H1 (cell line): ENCODE data around the gene GOLIM4. TPM values are rescaled to one million over a fixed set of nuclear protein-coding genes. Genes with fewer than 3 reads are reported as not detected.

Experiments used
- CTCF ChIA-PET: fragments of 300-600 bp; sonication (Branson Sonifier 250); formaldehyde crosslinking; loops from one replicate; lab custom pipeline; 2021; ENCODE audit not compliant: partially characterized antibody; lab: Charles Lee
- POLR2A ChIA-PET: fragments of 300-600 bp; sonication (Branson Sonifier 250); formaldehyde crosslinking; loops from one replicate; lab custom pipeline; 2021; ENCODE audit warnings: inconsistent platforms; ENCODE audit not compliant: partially characterized antibody; lab: Charles Lee
- DNase-seq, 2 experiments: peaks; one replicate each; pipeline versions ENCODE4 v3.0.0 to v3.0.0-alpha.2; 2010 to 2022; ENCODE audit warnings: low spot score in 2 of 2, low read depth in 1 of 2, mixed read lengths in 1 of 2
- FAIRE-seq: peaks from 2 replicates; lab custom pipeline; 2011; peaks lifted over from hg19 to GRCh38; lab: Jason Lieb, UNC
- H2AFZ ChIP-seq: 2 replicates; pipeline ENCODE4 v1.8.1; 2012; ENCODE audit warnings: low read length, inconsistent platforms
- H2AK5ac ChIP-seq: 2 replicates; pipeline ENCODE4 v1.6.1; 2013; ENCODE audit warnings: low read depth, low read length
- H2BK120ac ChIP-seq: replicated peaks from 2 replicates; pipeline ENCODE3; 2013; ENCODE audit warnings: low read depth, low read length, inconsistent platforms
- H2BK12ac ChIP-seq: 2 replicates; pipeline ENCODE4 v1.6.1; 2013; ENCODE audit warnings: low read depth, low read length
- H2BK15ac ChIP-seq: 2 replicates; pipeline ENCODE4 v1.6.1; 2013; ENCODE audit warnings: low read length
- H2BK20ac ChIP-seq: 2 replicates; pipeline ENCODE4 v1.6.1; 2013; ENCODE audit warnings: low read length
- H2BK5ac ChIP-seq: 2 replicates; pipeline ENCODE4 v1.6.1; 2013; ENCODE audit warnings: low read depth, low read length
- H3K14ac ChIP-seq: 2 replicates; pipeline ENCODE4 v1.6.1; 2013; ENCODE audit warnings: inconsistent platforms; ENCODE audit not compliant: insufficient read length
- H3K18ac ChIP-seq: 2 replicates; pipeline ENCODE4 v1.6.1; 2013; ENCODE audit warnings: low read length; ENCODE audit errors: extremely low read depth
- H3K23ac ChIP-seq: 2 replicates; pipeline ENCODE4 v1.6.1; 2013; ENCODE audit warnings: inconsistent platforms; ENCODE audit not compliant: insufficient read length
- H3K23me2 ChIP-seq: 2 replicates; pipeline ENCODE4 v1.6.1; 2013; ENCODE audit warnings: low read depth, low read length
- H3K27ac ChIP-seq: 2 replicates; pipeline ENCODE4 v1.6.1; 2011; ENCODE audit warnings: low read depth, low read length, inconsistent platforms
- H3K27me3 ChIP-seq, 4 experiments: replicated peaks in 1 of 4; 1 replicate in 1 of 4; 2 replicates in 3 of 4; pipeline versions ENCODE4 v1.6.1 to v1.8.1; 2011 to 2013; ENCODE audit warnings: low read length in 3 of 4, mild to moderate bottlenecking in 3 of 4, inconsistent platforms in 2 of 4, mixed read lengths in 2 of 4, moderate library complexity in 1 of 4; ENCODE audit not compliant: control insufficient read depth in 3 of 4, insufficient read depth in 3 of 4; ENCODE audit errors: extremely low read depth in 1 of 4
- H3K36me3 ChIP-seq, 4 experiments: 2 replicates each; pipeline versions ENCODE4 v1.6.1 to v1.8.1; 2011 to 2013; ENCODE audit warnings: mild to moderate bottlenecking in 4 of 4, low read length in 3 of 4, moderate library complexity in 2 of 4, control low read depth in 1 of 4, inconsistent platforms in 1 of 4; ENCODE audit not compliant: insufficient read depth in 4 of 4, control insufficient read depth in 2 of 4
- H3K4ac ChIP-seq: replicated peaks from 2 replicates; pipeline ENCODE3; 2013; ENCODE audit warnings: low read length, low read depth, mixed read lengths, inconsistent platforms; ENCODE audit not compliant: insufficient read length
- H3K4me1 ChIP-seq, 4 experiments: replicated peaks in 1 of 4; 1 replicate in 1 of 4; 2 replicates in 3 of 4; pipeline versions ENCODE4 v1.6.1 to v1.8.1; 2011 to 2013; ENCODE audit warnings: low read length in 3 of 4, inconsistent platforms in 2 of 4, mixed read lengths in 1 of 4; ENCODE audit not compliant: insufficient read depth in 4 of 4, control insufficient read depth in 3 of 4
- H3K4me2 ChIP-seq, 2 experiments: 2 replicates each; pipeline versions ENCODE4 v1.6.1 to v1.8.1; 2011 to 2013; ENCODE audit warnings: low read depth in 2 of 2, low read length in 2 of 2, control low read depth in 1 of 2, inconsistent platforms in 1 of 2, mild to moderate bottlenecking in 1 of 2; ENCODE audit not compliant: insufficient read depth in 1 of 2
- H3K4me3 ChIP-seq, 4 experiments: fragments of 200-600, 300-600 bp in 1 of 4; sonication (generic), shearing (Covaris generic), sonication (Bioruptor Twin) in 1 of 4; 2 replicates each; pipeline versions ENCODE4 v1.5.1 to v1.8.1; 2011 to 2016; ENCODE audit warnings: low read length in 4 of 4, low read depth in 3 of 4, control low read depth in 2 of 4, inconsistent platforms in 2 of 4, mild to moderate bottlenecking in 2 of 4, mixed read lengths in 1 of 4, moderate library complexity in 1 of 4; ENCODE audit not compliant: insufficient read depth in 2 of 4; ENCODE audit errors: extremely low read depth in 1 of 4
- H3K56ac ChIP-seq: replicated peaks from 2 replicates; pipeline ENCODE3; 2013; ENCODE audit warnings: low read depth, mild to moderate bottlenecking, mixed read lengths, low read length, inconsistent platforms; ENCODE audit not compliant: insufficient read length
- H3K79me1 ChIP-seq: 2 replicates; pipeline ENCODE4 v1.6.1; 2013; ENCODE audit warnings: low read depth, low read length, control low read depth
- H3K79me2 ChIP-seq, 2 experiments: 2 replicates each; pipeline versions ENCODE4 v1.6.1 to v1.8.1; 2012 to 2013; ENCODE audit warnings: low read length in 2 of 2, mild to moderate bottlenecking in 2 of 2, inconsistent platforms in 1 of 2; ENCODE audit not compliant: insufficient read depth in 2 of 2, control insufficient read depth in 1 of 2
- H3K9ac ChIP-seq, 4 experiments: replicated peaks in 1 of 4; 1 replicate in 1 of 4; 2 replicates in 3 of 4; pipeline versions ENCODE4 v1.6.1 to v1.8.1; 2011 to 2013; ENCODE audit warnings: low read depth in 3 of 4, low read length in 3 of 4, control low read depth in 2 of 4, mild to moderate bottlenecking in 2 of 4, moderate library complexity in 2 of 4, inconsistent platforms in 1 of 4; ENCODE audit errors: extremely low read depth in 1 of 4
- H3K9me3 ChIP-seq, 2 experiments: 2 replicates each; pipeline versions ENCODE4 v1.6.1 to v1.8.1; 2012 to 2013; ENCODE audit warnings: mild to moderate bottlenecking in 2 of 2, moderate library complexity in 2 of 2, control low read depth in 1 of 2, inconsistent platforms in 1 of 2, low read depth in 1 of 2, low read length in 1 of 2, mixed read lengths in 1 of 2; ENCODE audit not compliant: insufficient read depth in 2 of 2
- H4K20me1 ChIP-seq, 2 experiments: replicated peaks in 1 of 2; 2 replicates each; pipeline versions ENCODE3 to v1.8.1; 2011 to 2013; ENCODE audit warnings: inconsistent platforms in 2 of 2, low read length in 2 of 2, mild to moderate bottlenecking in 1 of 2; ENCODE audit not compliant: insufficient read depth in 2 of 2, control insufficient read depth in 1 of 2
- H4K5ac ChIP-seq: 2 replicates; pipeline ENCODE4 v1.6.1; 2013; ENCODE audit warnings: low read length, low read depth, mixed read lengths, inconsistent platforms; ENCODE audit not compliant: insufficient read length
- H4K8ac ChIP-seq: 2 replicates; pipeline ENCODE4 v1.8.0; 2013; ENCODE audit warnings: mild to moderate bottlenecking, moderate library complexity, low read length, inconsistent platforms; ENCODE audit not compliant: insufficient read depth; ENCODE audit errors: extremely low read depth
- H4K91ac ChIP-seq: replicated peaks from 2 replicates; pipeline ENCODE3; 2013; ENCODE audit warnings: low read length, mixed read lengths, inconsistent platforms; ENCODE audit not compliant: insufficient read length
- BACH1 ChIP-seq: IDR thresholded peaks from 2 replicates; pipeline ENCODE4 v1.6.1; 2012; ENCODE audit warnings: low read length, improper control_type of control experiment
- BCL11A ChIP-seq, 2 experiments: IDR thresholded peaks; one replicate each; pipeline ENCODE4 v1.6.1; 2011; ENCODE audit warnings: low read depth in 2 of 2, low read length in 2 of 2, mild to moderate bottlenecking in 2 of 2
- JUN ChIP-seq: IDR thresholded peaks from 2 replicates; pipeline ENCODE4 v1.6.1; 2011; ENCODE audit warnings: low read depth, mild to moderate bottlenecking, improper control_type of control experiment, low read length
- KDM4A ChIP-seq: IDR thresholded peaks from one replicate; pipeline ENCODE4 v1.7.1; 2012; ENCODE audit warnings: low read depth, mild to moderate bottlenecking, moderate library complexity, low read length, inconsistent platforms; ENCODE audit not compliant: severe bottlenecking
- MAFK ChIP-seq: IDR thresholded peaks from 2 replicates; pipeline ENCODE4 v1.6.1; 2012; ENCODE audit warnings: low read depth, mild to moderate bottlenecking, improper control_type of control experiment, low read length
- PHF8 ChIP-seq: fragments of 200-600 bp; sonication (generic); conservative IDR thresholded peaks from 2 replicates; pipeline ENCODE4 v1.7.1; 2012; ENCODE audit warnings: low read depth, mild to moderate bottlenecking, inconsistent platforms, low read length, moderate library complexity
- POLR2AphosphoS5 ChIP-seq: IDR thresholded peaks from 2 replicates; pipeline ENCODE4 v1.6.1; 2011; ENCODE audit warnings: low read depth, low read length
- SIN3A ChIP-seq, 2 experiments: IDR thresholded peaks in 1 of 2; conservative IDR thresholded peaks in 1 of 2; 2 replicates each; pipeline ENCODE4 v1.6.1; 2011 to 2012; ENCODE audit warnings: low read length in 2 of 2, improper control_type of control experiment in 1 of 2, low read depth in 1 of 2, mild to moderate bottlenecking in 1 of 2
- SP2 ChIP-seq: IDR thresholded peaks from 2 replicates; pipeline ENCODE4 v1.6.1; 2012; ENCODE audit warnings: mild to moderate bottlenecking, low read length, inconsistent platforms
- TBP ChIP-seq: IDR thresholded peaks from 2 replicates; pipeline ENCODE4 v1.6.1; 2011; ENCODE audit warnings: low read depth, low read length, improper control_type of control experiment
- TEAD4 ChIP-seq: IDR thresholded peaks from 2 replicates; pipeline ENCODE4 v1.6.1; 2012; ENCODE audit warnings: low read depth, low read length, inconsistent platforms, mixed read lengths
- WGBS, 2 experiments: shearing (Covaris generic) in 1 of 2; methylation state at CpG; one replicate each; pipeline versions ENCODE4 v1.1.6 to v1.1.7; 2013 to 2015; ENCODE audit warnings: low lambda C conversion rate in 2 of 2, mixed read lengths in 2 of 2, inconsistent platforms in 1 of 2, low coverage in 1 of 2, missing lambda C conversion rate in 1 of 2; ENCODE audit not compliant: insufficient replicate concordance in 2 of 2, insufficient coverage in 1 of 2, insufficient read length in 1 of 2; ENCODE audit errors: extremely low coverage in 1 of 2, missing lambda C conversion rate in 1 of 2; 5-methylcytosine and 5-hydroxymethylcytosine counted together
- polyA plus RNA-seq, 7 experiments: library from polyadenylated mRNA; depleted of rRNA in 3 of 7; stranded (reverse) in 5 of 7; unstranded in 2 of 7; fragments of >200 nt in 5 of 7; fragments of 200-250 nt in 2 of 7; gene quantifications; 1 replicate in 5 of 7; 2 replicates in 1 of 7; 4 replicates in 1 of 7; pipeline versions ENCODE4 v1.2.1 to v1.2.3, GENCODE V29; 2011 to 2013; ENCODE audit warnings: missing spikeins in 2 of 7, mixed read lengths in 2 of 7
- total RNA-seq: library from RNA; stranded (reverse); fragmentation: NEBNext Ultra II Directional; extraction: Animal tissue kit (Norgen Biotek cat#: 25700); gene quantifications from 2 replicates; pipeline ENCODE4 v1.2.1, GENCODE V29; 2021
- TF ChIP-seq, protein P1 (sequence below): IDR thresholded peaks from 2 replicates; pipeline ENCODE4 v1.6.1; 2012; ENCODE audit warnings: low read length, inconsistent platforms

Gene GOLIM4
- total and polyA plus RNA-seq, 2 of the 8 experiments (the other 6 are each of a cell fraction or from before 2014, with no cell fraction given): 5.6 to 29.7 TPM

DNA sequence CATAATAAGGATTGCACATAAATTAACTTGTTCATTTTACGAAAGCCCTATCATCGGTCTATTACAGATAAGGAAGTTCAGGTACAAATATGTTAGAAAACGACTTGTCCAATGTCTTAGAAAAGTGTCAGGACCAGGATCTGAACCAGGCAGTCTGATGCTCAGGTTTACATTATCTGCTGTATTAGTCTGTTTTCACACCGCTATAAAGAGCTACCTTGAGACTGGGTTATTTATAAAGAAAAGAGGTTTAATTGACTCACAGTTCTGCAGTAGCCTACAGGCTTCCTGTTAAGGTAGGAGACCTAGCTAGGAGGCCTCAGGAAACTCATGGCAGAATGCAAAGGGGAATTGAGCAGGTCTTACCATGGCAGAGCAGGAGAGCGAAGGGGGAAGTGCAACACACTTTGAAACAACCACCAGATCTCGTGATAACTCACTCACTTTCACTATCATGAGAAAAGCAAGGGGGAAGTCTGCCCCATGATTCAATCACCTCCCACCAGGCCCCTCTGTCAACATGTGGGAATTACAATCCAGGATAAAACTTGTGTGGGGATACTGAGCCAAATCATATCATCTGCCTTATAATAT lies 45.8 kb upstream of the GOLIM4 start:
- FAIRE-seq (no peak), DNase-seq (no peak)
- Histone ChIP-seq H3K9me3 (no peaks in the 10 kb centered on the region), H2BK20ac (no peak overlapping the region), H3K79me1 (no peaks in the 10 kb centered on the region), H3K36me3 (no peaks in the 10 kb centered on the region), H4K8ac (no peak overlapping the region), H4K91ac (no peak overlapping the region), H3K4ac (no peak overlapping the region), H2BK5ac (no peak overlapping the region), H3K4me2 (no peak overlapping the region), H3K4me3 (no peak overlapping the region), H2BK120ac (no peak overlapping the region), H3K56ac (no peak overlapping the region), H3K9ac (no peak overlapping the region), H3K14ac (no peak overlapping the region), H3K4me1 (peaks cover 0 to 7% (median 2%) of the 10 kb centered on the region in 4 experiments; a peak in 4 of 7 replicates), H3K23ac (no peak overlapping the region), H2BK15ac (no peak overlapping the region), H4K5ac (no peak overlapping the region), H2AK5ac (no peak overlapping the region), H3K23me2 (no peaks in the 10 kb centered on the region; the same call in 1 of the 2 replicates), H3K79me2 (no peaks in the 10 kb centered on the region), H2BK12ac (no peak overlapping the region), H4K20me1 (no peaks in the 10 kb centered on the region), H3K27me3 (no peaks in the 10 kb centered on the region), H2AFZ (peak overlapping the region; percentile 36), H3K27ac (no peak overlapping the region), H3K18ac (no peak overlapping the region)
- POLR2A ChIA-PET: no interaction called here
- 88% methylated on average over 6 of the region's 6 CpGs; no CpG with 5 or more reads in 1 of the 2 experiments for WGBS, 2 experiments
- CTCF ChIA-PET: interaction anchor here (1.0 kb wide), 1 partner anchor 12 kb away, joined by 3 read pairs; no protein-coding TSS in a partner anchor
- TF ChIP-seq SIN3A (conservative IDR thresholded peaks at IDR 0.05 in 1 of 2, IDR thresholded peaks at IDR 0.05 in 1 of 2; ENCODE audit: low read depth in 1 of 2, low read length in 2 of 2) (no peak), JUN (no peak), MAFK (no peak), PHF8 (no peak), BACH1 (no peak), SP2 (no peak), BCL11A (IDR thresholded peaks at IDR 0.05; ENCODE audit: low read depth in 2 of 2, low read length in 2 of 2) (no peak), TEAD4 (no peak), TBP (no peak), POLR2AphosphoS5 (no peak), KDM4A (no peak)
- TF ChIP-seq, protein P1, sequence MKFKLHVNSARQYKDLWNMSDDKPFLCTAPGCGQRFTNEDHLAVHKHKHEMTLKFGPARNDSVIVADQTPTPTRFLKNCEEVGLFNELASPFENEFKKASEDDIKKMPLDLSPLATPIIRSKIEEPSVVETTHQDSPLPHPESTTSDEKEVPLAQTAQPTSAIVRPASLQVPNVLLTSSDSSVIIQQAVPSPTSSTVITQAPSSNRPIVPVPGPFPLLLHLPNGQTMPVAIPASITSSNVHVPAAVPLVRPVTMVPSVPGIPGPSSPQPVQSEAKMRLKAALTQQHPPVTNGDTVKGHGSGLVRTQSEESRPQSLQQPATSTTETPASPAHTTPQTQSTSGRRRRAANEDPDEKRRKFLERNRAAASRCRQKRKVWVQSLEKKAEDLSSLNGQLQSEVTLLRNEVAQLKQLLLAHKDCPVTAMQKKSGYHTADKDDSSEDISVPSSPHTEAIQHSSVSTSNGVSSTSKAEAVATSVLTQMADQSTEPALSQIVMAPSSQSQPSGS: no peak
